HepG2 (cell line): ENCODE data around the gene LHFPL2. TPM values are rescaled to one million over a fixed set of nuclear protein-coding genes. Genes with fewer than 3 reads are reported as not detected.

Experiments
- ARID2 ChIP-seq: sonication (generic); formaldehyde crosslinking; IDR thresholded peaks from 2 replicates; pipeline ENCODE4 v1.8.1; 2022; ENCODE audit warnings: mild to moderate bottlenecking, missing genetic modification reagents, borderline replicate concordance
- ARID3A ChIP-seq: IDR thresholded peaks from 2 replicates; pipeline ENCODE4 v1.6.1; 2012; ENCODE audit warnings: low read depth, low read length, improper control_type of control experiment
- ARNTL ChIP-seq: sonication (generic); formaldehyde crosslinking; IDR thresholded peaks from 2 replicates; pipeline ENCODE4 v1.4.0; 2020; ENCODE audit warnings: mild to moderate bottlenecking, missing genetic modification reagents
- CREB3 ChIP-seq: sonication (generic); formaldehyde crosslinking; IDR thresholded peaks from 2 replicates; pipeline ENCODE4 v1.5.0; 2020; ENCODE audit warnings: missing genetic modification reagents
- HDAC6 ChIP-seq: fragments of 200-600 bp; sonication (generic); IDR thresholded peaks from 2 replicates; pipeline ENCODE4 v1.7.0; 2017; ENCODE audit warnings: mild to moderate bottlenecking, antibody characterized with exemption, low read length, low read depth
- HINFP ChIP-seq: sonication (generic); formaldehyde crosslinking; IDR thresholded peaks from 2 replicates; pipeline ENCODE4 v1.4.0; 2020; ENCODE audit warnings: low read depth, mild to moderate bottlenecking, missing genetic modification reagents
- NCOA5 ChIP-seq: sonication (generic); formaldehyde crosslinking; IDR thresholded peaks from 2 replicates; pipeline ENCODE4 v1.4.0; 2020; ENCODE audit warnings: missing genetic modification reagents
- PAWR ChIP-seq: sonication (generic); formaldehyde crosslinking; IDR thresholded peaks from 2 replicates; pipeline ENCODE4 v1.4.0; 2020; ENCODE audit warnings: missing genetic modification reagents, mild to moderate bottlenecking, borderline replicate concordance
- PLRG1 ChIP-seq: fragments of 450-650 bp; conservative IDR thresholded peaks from 2 replicates; pipeline ENCODE4 v1.6.1; 2016
- PPARG ChIP-seq: conservative IDR thresholded peaks from 2 replicates; pipeline ENCODE4 v1.6.1; 2016; ENCODE audit warnings: missing biosample characterization, missing genetic modification reagents
- SYNCRIP ChIP-seq: fragments of 200-400 bp; formaldehyde crosslinking; IDR thresholded peaks from 2 replicates; pipeline ENCODE4 v1.6.1; 2018; ENCODE audit warnings: mild to moderate bottlenecking, low read depth, low read length; ENCODE audit not compliant: insufficient read depth
- TGIF2 ChIP-seq: IDR thresholded peaks from 2 replicates; pipeline ENCODE4 v1.6.1; 2016; ENCODE audit warnings: control low read depth, missing compliant biosample characterization
- ZMYM2 ChIP-seq: sonication (generic); formaldehyde crosslinking; IDR thresholded peaks from 2 replicates; pipeline ENCODE4 v1.8.0; 2022; ENCODE audit warnings: mild to moderate bottlenecking, missing genetic modification reagents
- ZNF17 ChIP-seq: sonication (generic); formaldehyde crosslinking; IDR thresholded peaks from 2 replicates; pipeline ENCODE4 v1.5.0; 2020; ENCODE audit warnings: mild to moderate bottlenecking, missing genetic modification reagents
- ZNF18 ChIP-seq: sonication (generic); formaldehyde crosslinking; IDR thresholded peaks from 2 replicates; pipeline ENCODE4 v1.8.0; 2022; ENCODE audit warnings: mild to moderate bottlenecking, missing genetic modification reagents; ENCODE audit not compliant: insufficient replicate concordance
- ZNF20 ChIP-seq: sonication (generic); formaldehyde crosslinking; IDR thresholded peaks from 2 replicates; pipeline ENCODE4 v1.4.0; 2020; ENCODE audit warnings: mild to moderate bottlenecking, moderate library complexity, missing genetic modification reagents
- ZSCAN12 ChIP-seq: sonication (generic); formaldehyde crosslinking; IDR thresholded peaks from 2 replicates; pipeline ENCODE4 v1.9.0; 2021; ENCODE audit warnings: mild to moderate bottlenecking, missing genetic modification reagents
- polyA plus RNA-seq, 8 experiments: library from polyadenylated mRNA; depleted of rRNA in 3 of 8; stranded (reverse) in 7 of 8; unstranded in 1 of 8; fragments of >200 nt; fragmentation: Illumina TruSeq in 4 of 8; extraction: Trizol in 4 of 8; gene quantifications; 2 replicates each; pipeline versions ENCODE4 v1.2.1 to v1.2.3, GENCODE V29; 2011 to 2016; ENCODE audit warnings: low read depth in 4 of 8, missing spikeins in 1 of 8, mixed read lengths in 1 of 8; ENCODE audit not compliant: insufficient read depth in 1 of 8
- total RNA-seq, 5 experiments: library from RNA; depleted of rRNA; stranded (reverse); fragments of >200 nt; fragmentation: Illumina TruSeq; extraction: Trizol; gene quantifications; 2 replicates each; pipeline ENCODE4 v1.2.3, GENCODE V29; 2016; ENCODE audit warnings: low read depth in 1 of 5
- TF ChIP-seq, protein P1 (sequence below): sonication (generic); formaldehyde crosslinking; IDR thresholded peaks from 2 replicates; pipeline ENCODE4 v1.4.0; 2020; ENCODE audit warnings: mild to moderate bottlenecking, missing genetic modification reagents
- TF ChIP-seq, protein P2 (sequence below): sonication (generic); formaldehyde crosslinking; conservative IDR thresholded peaks from 2 replicates; pipeline ENCODE4 v1.4.0; 2020; ENCODE audit warnings: missing genetic modification reagents

LHFPL2 gene
- total and polyA plus RNA-seq, 2 of the 13 experiments (the other 11 are each of a cell fraction or from before 2014, with no cell fraction given): 6.0 to 20.0 TPM

DNA sequence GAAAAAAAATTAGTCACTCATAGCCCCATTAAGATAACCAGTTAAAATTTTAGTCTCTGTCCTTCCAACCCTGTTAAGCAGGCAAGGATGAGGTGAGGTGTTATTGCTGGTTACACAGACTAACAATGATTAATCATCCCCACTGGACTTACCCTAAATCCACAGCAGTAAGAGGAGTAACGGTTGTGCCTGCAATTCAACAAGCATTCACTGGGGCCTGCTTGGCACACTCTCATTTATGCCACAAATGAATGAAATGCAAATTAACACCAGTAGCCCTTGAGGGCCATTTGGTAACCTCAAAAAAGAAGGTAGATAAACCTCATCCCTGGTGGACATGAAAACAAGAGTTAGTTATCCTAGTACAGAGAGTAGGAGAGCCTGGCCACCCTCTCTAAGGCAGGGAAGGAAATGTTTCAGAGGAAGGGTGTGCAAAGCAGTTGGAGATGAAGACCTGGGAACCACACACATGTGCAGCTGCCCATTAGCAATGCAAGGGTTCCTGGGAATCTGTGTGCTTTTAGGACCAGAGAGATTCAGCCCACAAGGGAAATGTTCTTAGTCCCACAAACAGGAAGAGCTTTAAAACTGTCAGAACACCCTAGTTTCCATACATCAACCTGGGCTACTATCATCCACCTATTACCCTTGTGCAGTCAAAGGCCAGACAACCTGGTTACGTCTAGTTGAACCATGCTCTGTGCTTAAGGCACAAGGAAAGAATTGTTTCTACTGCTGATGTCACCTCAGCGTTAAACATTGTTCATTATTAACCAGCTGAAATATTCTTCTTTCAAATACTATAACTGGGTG is 7.7 kb downstream of the LHFPL2 start (continued):
- TF ChIP-seq ARID3A (no peak), ZNF17 (CRISPR knock-in tag) (no peak), ZNF18 (CRISPR knock-in tag) (no peak), PAWR (CRISPR knock-in tag) (no peak), NCOA5 (CRISPR knock-in tag) (no peak), ZNF20 (CRISPR knock-in tag) (no peak), PPARG (no peak), TGIF2 (CRISPR knock-in tag) (no peak), CREB3 (CRISPR knock-in tag) (no peak), PLRG1 (no peak), ZSCAN12 (CRISPR knock-in tag) (no peak), ZMYM2 (CRISPR knock-in tag) (no peak), ARID2 (CRISPR knock-in tag) (no peak), SYNCRIP (no peak), HDAC6 (no peak), ARNTL (no peak), HINFP (CRISPR knock-in tag) (no peak)
- TF ChIP-seq, protein P1, sequence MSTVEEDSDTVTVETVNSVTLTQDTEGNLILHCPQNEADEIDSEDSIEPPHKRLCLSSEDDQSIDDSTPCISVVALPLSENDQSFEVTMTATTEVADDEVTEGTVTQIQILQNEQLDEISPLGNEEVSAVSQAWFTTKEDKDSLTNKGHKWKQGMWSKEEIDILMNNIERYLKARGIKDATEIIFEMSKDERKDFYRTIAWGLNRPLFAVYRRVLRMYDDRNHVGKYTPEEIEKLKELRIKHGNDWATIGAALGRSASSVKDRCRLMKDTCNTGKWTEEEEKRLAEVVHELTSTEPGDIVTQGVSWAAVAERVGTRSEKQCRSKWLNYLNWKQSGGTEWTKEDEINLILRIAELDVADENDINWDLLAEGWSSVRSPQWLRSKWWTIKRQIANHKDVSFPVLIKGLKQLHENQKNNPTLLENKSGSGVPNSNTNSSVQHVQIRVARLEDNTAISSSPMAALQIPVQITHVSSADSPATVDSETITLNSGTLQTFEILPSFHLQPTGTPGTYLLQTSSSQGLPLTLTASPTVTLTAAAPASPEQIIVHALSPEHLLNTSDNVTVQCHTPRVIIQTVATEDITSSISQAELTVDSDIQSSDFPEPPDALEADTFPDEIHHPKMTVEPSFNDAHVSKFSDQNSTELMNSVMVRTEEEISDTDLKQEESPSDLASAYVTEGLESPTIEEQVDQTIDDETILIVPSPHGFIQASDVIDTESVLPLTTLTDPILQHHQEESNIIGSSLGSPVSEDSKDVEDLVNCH: no peak
- TF ChIP-seq, protein P2, sequence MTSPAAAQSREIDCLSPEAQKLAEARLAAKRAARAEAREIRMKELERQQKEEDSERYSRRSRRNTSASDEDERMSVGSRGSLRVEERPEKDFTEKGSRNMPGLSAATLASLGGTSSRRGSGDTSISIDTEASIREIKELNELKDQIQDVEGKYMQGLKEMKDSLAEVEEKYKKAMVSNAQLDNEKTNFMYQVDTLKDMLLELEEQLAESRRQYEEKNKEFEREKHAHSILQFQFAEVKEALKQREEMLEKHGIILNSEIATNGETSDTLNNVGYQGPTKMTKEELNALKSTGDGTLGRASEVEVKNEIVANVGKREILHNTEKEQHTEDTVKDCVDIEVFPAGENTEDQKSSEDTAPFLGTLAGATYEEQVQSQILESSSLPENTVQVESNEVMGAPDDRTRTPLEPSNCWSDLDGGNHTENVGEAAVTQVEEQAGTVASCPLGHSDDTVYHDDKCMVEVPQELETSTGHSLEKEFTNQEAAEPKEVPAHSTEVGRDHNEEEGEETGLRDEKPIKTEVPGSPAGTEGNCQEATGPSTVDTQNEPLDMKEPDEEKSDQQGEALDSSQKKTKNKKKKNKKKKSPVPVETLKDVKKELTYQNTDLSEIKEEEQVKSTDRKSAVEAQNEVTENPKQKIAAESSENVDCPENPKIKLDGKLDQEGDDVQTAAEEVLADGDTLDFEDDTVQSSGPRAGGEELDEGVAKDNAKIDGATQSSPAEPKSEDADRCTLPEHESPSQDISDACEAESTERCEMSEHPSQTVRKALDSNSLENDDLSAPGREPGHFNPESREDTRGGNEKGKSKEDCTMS (CRISPR knock-in tag): no peak
